ENCODE measurements around the gene HOXD9.

HOXD9 gene

GRCh38 chr2:176165370-176166050 lies 43.0 kb downstream of the HOXD9 start:
- no peak overlapping the region for H3K27ac ChIP-seq
- TF ChIP-seq, protein P1, sequence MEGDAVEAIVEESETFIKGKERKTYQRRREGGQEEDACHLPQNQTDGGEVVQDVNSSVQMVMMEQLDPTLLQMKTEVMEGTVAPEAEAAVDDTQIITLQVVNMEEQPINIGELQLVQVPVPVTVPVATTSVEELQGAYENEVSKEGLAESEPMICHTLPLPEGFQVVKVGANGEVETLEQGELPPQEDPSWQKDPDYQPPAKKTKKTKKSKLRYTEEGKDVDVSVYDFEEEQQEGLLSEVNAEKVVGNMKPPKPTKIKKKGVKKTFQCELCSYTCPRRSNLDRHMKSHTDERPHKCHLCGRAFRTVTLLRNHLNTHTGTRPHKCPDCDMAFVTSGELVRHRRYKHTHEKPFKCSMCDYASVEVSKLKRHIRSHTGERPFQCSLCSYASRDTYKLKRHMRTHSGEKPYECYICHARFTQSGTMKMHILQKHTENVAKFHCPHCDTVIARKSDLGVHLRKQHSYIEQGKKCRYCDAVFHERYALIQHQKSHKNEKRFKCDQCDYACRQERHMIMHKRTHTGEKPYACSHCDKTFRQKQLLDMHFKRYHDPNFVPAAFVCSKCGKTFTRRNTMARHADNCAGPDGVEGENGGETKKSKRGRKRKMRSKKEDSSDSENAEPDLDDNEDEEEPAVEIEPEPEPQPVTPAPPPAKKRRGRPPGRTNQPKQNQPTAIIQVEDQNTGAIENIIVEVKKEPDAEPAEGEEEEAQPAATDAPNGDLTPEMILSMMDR (conservative IDR thresholded peaks at IDR 0.05): no peak

- TF ChIP-seq, protein P1 (conservative IDR thresholded peaks at IDR 0.05): no peak
- H3K27ac ChIP-seq: no peak overlapping the region
These were observed 43.8 kb downstream of the HOXD9 start for GRCh38 chr2:176166272-176166671.

DNA sequence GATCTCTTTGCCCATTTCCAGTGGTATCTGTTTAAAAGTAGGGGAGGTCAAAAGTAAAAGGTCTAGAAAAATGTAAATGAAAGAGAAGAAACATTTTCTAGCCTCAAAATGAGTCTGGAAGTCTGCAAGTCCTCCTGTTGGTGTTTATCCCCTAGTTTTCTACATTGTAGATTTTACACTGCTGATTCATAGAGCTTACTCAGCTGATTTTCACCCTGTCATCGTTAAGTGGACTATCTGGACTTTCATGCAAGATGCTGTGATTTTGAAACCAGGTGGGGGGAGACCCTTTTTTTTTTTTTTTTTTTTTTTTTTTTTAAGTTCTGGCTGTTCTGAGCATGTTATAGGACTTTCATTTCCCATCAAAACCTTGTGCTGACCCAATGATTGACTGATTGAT lies 44.9 kb downstream of the HOXD9 start:
- no peak overlapping the region for H3K27ac ChIP-seq
- TF ChIP-seq, protein P1 (conservative IDR thresholded peaks at IDR 0.05): no peak

- TF ChIP-seq, protein P1 (conservative IDR thresholded peaks at IDR 0.05): no peak
- H3K27ac ChIP-seq: no peak overlapping the region
These were observed 46.7 kb downstream of the HOXD9 start for GRCh38 chr2:176169181-176169580.

GRCh38 chr2:176169711-176170110 lies 47.2 kb downstream of the HOXD9 start:
- no peak overlapping the region for H3K27ac ChIP-seq
- TF ChIP-seq, protein P1 (conservative IDR thresholded peaks at IDR 0.05): no peak

- H3K27ac ChIP-seq: no peak overlapping the region
- TF ChIP-seq, protein P1 (conservative IDR thresholded peaks at IDR 0.05): no peak
These were observed 48.2 kb downstream of the HOXD9 start for GRCh38 chr2:176170602-176171305.

GRCh38 chr2:176171351-176172006 lies 49.0 kb downstream of the HOXD9 start:
- TF ChIP-seq, protein P1 (conservative IDR thresholded peaks at IDR 0.05): no peak
- no peak overlapping the region for H3K27ac ChIP-seq

Data from VCaP (cell line).